Panc1 (cell line): ENCODE measurements around the gene DPEP2.

Experiments used
- SIN3A ChIP-seq: IDR thresholded peaks from 2 replicates; pipeline ENCODE4 v1.6.1; 2012; ENCODE audit warnings: low read depth, mild to moderate bottlenecking, low read length, moderate library complexity, borderline replicate concordance; ENCODE audit not compliant: insufficient read depth
- TCF7L2 ChIP-seq: IDR thresholded peaks from 2 replicates; pipeline ENCODE4 v1.6.1; 2011; ENCODE audit warnings: mild to moderate bottlenecking, low read depth, low read length, inconsistent platforms
- TF ChIP-seq, protein P1 (sequence below): fragments of 450-650 bp; IDR thresholded peaks from 2 replicates; pipeline ENCODE4 v1.5.1; 2017; ENCODE audit warnings: mild to moderate bottlenecking

DNA sequence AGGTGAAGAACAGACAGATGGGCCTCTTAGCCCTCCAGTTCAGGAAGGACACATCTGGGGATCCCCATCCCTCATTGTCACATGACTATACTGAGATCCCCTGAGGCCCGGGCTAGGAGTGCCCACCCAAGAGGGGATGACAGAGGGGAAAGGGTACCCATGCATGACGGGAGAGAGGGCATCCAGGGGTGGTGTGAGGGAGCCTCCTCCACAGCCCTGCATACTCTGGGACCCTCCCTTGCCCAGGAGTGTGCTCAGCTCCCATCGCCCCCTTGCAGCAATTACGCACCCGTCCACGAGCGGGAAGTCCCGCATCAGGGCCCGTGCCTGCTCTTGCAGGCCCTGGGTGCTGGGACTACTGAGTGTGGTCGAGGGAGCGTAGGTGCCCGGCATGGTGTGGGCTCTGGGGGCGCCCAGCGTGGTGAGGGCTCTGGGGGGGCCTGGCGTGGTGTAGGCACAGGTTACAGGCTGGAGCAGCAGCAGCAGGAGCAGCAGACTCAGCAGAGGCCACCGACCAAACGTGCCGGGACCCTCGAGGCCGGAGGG is 6.5 kb downstream of the DPEP2 start:
- TF ChIP-seq, protein P1, sequence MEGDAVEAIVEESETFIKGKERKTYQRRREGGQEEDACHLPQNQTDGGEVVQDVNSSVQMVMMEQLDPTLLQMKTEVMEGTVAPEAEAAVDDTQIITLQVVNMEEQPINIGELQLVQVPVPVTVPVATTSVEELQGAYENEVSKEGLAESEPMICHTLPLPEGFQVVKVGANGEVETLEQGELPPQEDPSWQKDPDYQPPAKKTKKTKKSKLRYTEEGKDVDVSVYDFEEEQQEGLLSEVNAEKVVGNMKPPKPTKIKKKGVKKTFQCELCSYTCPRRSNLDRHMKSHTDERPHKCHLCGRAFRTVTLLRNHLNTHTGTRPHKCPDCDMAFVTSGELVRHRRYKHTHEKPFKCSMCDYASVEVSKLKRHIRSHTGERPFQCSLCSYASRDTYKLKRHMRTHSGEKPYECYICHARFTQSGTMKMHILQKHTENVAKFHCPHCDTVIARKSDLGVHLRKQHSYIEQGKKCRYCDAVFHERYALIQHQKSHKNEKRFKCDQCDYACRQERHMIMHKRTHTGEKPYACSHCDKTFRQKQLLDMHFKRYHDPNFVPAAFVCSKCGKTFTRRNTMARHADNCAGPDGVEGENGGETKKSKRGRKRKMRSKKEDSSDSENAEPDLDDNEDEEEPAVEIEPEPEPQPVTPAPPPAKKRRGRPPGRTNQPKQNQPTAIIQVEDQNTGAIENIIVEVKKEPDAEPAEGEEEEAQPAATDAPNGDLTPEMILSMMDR, result no peak
- TF ChIP-seq TCF7L2 (no peak), SIN3A (no peak)
